GF-D8 (cell line): ENCODE results near the gene SPECC1.
A peak's percentile ranks its signal among the peaks of the same experiment; 100 is the strongest.
"Not testable (repeated sequence)": the region's sequence is repeated elsewhere in the genome, so short reads cannot be mapped to it uniquely, and the experiment has no call there.

Source experiments
- DNase-seq: peaks from one replicate; lab custom pipeline; 2025; lab: John Stamatoyannopoulos, UW

SPECC1 gene

GRCh38 chr17:20010099-20010863 lies 1.1 kb downstream of the SPECC1 start:
- DNase-seq, result no peak

- no peak for DNase-seq
Observed at GRCh38 chr17:20010936-20011335, 1.8 kb downstream of the SPECC1 start.

- DNase-seq, result no peak
Observed at GRCh38 chr17:20012017-20012536, 2.9 kb downstream of the SPECC1 start.

DNA sequence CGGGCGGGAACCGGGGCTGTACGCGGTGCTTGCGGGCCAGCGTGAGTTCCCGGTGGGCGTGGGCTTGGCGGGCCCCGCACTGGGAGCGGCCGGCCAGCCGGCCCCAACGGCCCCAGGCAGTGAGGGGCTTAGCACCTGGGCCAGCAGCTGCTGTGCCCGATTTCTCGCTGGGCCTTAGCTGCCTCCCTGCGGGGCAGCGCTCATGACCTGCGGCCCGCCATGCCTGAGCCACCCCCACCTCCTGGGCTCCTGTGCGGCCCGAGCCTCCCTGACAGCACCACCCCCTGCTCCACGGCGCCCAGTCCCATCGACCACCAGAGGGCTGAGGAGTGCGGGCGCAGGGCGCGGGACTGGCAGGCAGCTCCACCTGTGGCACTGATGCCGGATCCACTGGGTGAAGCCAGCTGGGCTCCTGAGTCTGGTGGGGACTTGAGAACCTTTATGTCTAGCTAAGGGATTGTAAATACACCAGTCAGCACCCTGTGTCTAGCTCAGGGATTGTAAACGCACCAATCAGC lies 7.4 kb downstream of the SPECC1 start:
- DNase-seq, result not testable (repeated sequence)

DNA sequence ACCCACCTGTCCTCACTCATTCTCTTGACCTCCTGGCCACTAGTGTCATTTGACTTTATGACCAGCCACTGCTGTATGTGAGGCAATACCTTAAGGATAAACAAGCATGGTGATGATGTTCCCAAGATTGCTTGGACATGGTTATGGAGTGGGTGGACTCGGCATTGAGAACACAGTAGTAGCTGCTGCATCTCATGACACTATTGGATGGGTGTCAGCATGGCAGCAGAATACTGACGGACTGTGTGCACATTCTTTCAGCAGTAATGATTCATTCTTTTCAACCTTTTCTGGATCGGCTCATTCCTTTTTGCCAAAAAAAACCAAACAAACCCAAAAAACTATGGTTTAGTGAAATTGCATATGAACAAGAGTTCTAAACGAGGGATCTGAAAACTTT lies 13.5 kb downstream of the SPECC1 start:
- no peak for DNase-seq

GRCh38 chr17:20026960-20027359 lies 17.8 kb downstream of the SPECC1 start:
- no peak for DNase-seq

GRCh38 chr17:20028443-20028842 lies 19.3 kb downstream of the SPECC1 start:
- DNase-seq, result no peak

GRCh38 chr17:20032636-20033035 lies 23.5 kb downstream of the SPECC1 start:
- DNase-seq, result no peak

- DNase-seq, result no peak
Observed at GRCh38 chr17:20033415-20033814, 24.3 kb downstream of the SPECC1 start.

DNA sequence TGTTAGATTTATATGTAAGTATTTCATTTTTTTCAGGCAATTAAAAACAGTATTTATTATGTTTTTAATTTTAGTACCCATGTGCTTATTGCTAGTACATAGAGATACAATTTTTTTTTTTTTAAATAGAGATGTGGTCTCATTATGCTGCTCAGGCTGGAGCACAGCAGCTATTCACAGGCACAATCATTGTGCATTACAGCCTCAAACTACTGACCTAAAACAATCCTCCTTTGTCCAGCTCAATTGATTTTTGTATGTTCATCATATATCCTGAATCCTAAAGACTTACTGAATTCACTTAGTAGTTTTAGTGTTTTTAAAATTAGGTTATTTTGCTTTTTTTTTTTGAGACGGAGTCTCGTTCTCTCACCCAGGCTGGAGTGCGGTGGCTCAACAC lies 26.3 kb downstream of the SPECC1 start:
- DNase-seq, result no peak

DNA sequence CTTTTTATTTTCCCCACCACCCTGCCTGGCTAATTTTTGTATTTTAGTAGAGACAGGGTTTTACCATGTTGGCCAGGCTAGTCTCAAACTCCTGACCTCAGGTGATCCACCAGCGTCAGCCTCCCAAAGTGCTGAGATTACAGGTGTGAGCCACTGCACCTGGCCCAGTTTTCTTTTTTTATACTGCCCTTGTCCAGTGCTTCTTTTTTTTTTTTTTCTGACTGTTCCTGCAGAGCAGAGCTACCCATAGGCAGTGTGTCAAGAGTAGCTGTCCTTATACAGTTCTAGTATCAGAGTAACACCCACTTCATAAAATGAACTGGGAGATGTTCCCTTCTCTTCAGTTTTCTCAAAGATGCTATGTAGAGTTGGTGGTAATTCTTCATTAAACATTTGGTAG lies 28.1 kb downstream of the SPECC1 start:
- DNase-seq, result not testable (repeated sequence)

DNA sequence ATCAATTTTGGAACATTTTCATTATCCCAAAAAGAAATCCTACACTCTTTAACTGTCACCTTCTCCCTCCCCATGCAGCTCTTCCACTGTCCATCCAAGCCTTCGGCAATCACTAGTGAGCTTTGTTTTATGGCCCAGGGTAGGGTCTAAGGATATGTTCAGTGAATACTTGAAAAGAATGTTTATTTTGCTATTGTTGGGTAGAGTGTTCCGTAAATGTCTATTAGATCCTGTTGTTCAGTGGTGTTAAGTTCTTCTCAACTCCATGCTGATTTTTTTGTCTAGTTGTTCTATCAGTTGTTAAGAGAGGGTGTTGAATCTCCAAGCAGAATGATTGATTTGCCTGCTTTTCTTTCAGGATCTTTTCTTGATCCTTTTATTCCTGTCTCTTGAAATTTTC lies 29.9 kb downstream of the SPECC1 start:
- DNase-seq, result no peak

GRCh38 chr17:20040216-20040615 lies 31.1 kb downstream of the SPECC1 start:
- DNase-seq, result no peak

GRCh38 chr17:20043021-20043420 lies 33.9 kb downstream of the SPECC1 start:
- no peak for DNase-seq

GRCh38 chr17:20045476-20045875 lies 36.3 kb downstream of the SPECC1 start:
- no peak for DNase-seq

DNA sequence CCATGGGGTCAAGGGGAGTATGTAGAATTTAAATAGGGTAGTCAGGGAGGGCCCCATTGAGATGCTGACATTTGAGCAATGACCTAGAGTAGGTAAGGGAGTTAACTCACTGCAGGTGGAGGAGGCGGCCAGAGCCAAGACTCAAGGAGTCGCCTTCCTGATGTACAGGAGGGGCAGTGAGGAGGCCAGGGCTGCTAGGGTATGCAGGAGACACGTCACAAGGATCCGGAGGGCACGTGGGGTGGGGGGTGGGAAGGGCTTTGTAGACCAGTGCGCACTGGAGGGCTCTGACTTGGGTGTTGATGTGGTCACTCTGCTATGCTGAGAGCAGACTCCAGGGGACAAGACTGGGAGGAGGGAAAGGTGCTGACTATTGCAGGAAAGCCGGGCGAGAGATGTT lies 37.5 kb downstream of the SPECC1 start:
- no peak for DNase-seq

- DNase-seq, result no peak
Observed at GRCh38 chr17:20051624-20052023, 42.5 kb downstream of the SPECC1 start.

DNA sequence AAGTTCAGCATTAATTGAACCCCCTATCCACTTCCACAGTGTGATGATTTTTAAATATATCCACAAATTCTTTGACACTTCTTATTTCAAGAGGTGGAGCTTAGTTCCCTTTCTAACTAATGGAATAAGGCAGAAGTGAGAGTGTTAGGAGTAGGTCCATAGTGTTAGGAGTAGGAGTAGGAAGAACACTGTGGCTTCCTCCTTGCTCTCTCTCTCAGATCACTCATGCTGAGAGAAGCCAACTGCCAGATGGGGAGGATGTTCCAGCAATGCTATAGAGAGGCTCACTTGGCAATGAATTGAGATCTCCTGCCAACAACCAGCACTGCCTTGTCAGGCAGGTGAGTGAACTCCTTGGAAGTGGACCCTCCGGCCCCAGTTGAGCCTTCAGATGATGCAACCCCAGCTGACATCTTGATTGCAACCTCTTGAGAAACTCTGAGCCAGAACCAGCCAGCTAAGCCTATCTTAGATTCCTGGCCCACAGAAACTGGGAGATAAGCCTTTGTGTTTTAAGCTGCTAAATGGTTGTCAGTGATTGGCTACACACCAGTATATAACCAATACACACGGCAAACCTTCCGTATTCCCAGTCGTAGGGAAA lies 44.3 kb downstream of the SPECC1 start:
- DNase-seq, result no peak

DNA sequence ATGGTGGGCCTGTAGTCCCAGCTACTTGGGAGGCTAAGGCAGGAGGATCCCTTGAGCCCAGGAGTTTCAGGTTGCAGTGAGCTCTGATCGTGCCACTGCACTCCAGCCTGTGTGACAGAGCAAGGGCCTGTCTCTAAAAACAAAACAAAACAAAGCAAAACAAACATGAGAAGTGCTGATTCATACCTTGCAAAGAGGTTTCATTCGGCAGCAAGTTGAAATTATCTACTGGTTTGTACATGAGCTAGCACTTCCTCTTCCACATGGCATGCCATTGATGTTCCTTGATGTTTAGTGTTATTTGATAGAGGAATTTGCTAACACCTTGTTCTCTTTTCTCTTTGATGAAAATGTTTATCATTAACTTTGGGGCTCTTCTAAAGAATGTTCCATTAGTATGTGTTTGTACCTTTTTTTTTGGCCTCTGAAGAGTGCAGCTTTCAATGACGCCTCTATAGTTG lies 50.6 kb downstream of the SPECC1 start:
- DNase-seq, result no peak

- DNase-seq, result peak; percentile 41
Observed at GRCh38 chr17:20063665-20064648, 54.8 kb downstream of the SPECC1 start.

DNA sequence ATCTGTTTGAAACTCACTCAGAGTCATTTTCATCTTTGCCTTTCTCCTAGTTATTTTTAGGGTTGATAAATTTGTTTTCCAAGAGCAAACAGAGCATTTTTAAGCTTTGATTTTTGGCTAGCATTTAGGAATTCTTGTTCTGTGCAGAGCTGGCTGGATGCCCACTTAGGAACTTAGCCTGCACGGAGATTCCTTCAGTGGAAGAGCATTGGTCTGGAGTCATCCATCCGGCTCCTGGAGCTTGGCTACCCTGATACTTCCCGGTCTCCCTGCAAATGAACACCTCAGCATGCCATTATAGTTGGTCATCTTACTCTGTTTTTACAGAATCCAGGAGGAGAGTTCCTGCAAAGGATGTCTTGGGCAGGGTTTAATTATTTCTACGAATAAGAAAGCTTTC lies 57.1 kb downstream of the SPECC1 start:
- DNase-seq, result no peak

GRCh38 chr17:20067711-20068110 lies 58.6 kb downstream of the SPECC1 start:
- no peak for DNase-seq
